ENCODE measurements around the gene CDCA3. TPM values are rescaled to one million over a fixed set of nuclear protein-coding genes. Genes with fewer than 3 reads are reported as not detected.

Gene CDCA3
- total and polyA plus RNA-seq, 4 experiments from 2014 or later = 0.09 to 2.0 (median 0.83) TPM

DNA sequence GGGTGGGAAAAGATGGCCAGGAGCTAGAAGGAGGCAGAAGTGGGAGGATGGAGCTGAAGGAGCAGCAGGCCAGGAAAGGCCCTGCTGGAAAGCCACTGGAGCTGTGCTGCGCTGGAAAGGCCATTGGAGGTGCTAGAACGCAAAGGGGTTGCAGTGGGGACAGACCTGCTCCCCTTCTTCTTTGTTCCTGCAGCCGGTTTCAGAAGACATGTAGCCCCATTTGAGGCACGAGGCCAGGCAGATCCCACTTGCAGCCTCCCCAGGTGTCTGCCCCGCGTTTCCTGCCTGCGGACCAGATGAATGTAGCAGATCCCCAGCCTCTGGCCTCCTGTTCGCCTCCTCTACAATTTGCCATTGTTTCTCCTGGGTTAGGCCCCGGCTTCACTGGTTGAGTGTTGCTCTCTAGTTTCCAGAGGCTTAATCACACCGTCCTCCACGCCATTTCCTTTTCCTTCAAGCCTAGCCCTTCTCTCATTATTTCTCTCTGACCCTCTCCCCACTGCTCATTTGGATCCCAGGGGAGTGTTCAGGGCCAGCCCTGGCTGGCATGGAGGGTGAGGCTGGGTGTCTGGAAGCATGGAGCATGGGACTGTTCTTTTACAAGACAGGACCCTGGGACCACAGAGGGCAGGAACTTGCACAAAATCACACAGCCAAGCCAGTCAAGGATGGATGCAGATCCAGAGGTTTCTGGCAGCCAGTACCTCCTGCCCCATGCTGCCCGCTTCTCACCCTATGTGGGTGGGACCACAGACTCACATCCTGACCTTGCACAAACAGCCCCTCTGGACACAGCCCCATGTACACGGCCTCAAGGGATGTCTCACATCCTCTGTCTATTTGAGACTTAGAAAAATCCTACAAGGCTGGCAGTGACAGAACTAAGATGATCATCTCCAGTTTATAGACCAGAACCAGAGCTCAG is 31.7 kb downstream of the CDCA3 start:
- no peak overlapping the region for H3K4me3 Mint-ChIP-seq
- DNase-seq = no peak
- peaks cover 40 to 50% of the 10 kb centered on the region in 2 donors for H3K36me3 Mint-ChIP-seq
- ChIA-PET POLR2A (ENCODE audit: partially characterized antibody) (no interaction called here), CTCF (ENCODE audit: partially characterized antibody) (interaction anchor here (1.0 to 18.9 kb wide), 5 partner anchors 9 to 86 kb away, joined by 3 to 303 read pairs (median 5); partner anchors contain the start of genes CD4 and LAG3)
- no peaks in the 10 kb centered on the region for H3K9me3 Mint-ChIP-seq
- Histone ChIP-seq H3K27ac (ENCODE audit: low read depth, low read length) (no peak overlapping the region), H3K27me3 (ENCODE audit: insufficient read depth, low read length) (no peaks in the 10 kb centered on the region), H3K9me3 (ENCODE audit: control insufficient read depth in 1 of 2, low read length in 2 of 2) (no peaks in the 10 kb centered on the region), H3K4me3 (ENCODE audit: low read length in 2 of 2) (no peak overlapping the region), H3K36me3 (ENCODE audit: insufficient read depth, low read length) (peaks cover 56% of the 10 kb centered on the region), H3K4me1 (ENCODE audit: insufficient read depth, low read length) (peaks cover 13% of the 10 kb centered on the region)
- H3K27ac Mint-ChIP-seq = peak overlapping the region in 2 of 7 donors; percentile 5 to 29
- no peaks in the 10 kb centered on the region for H3K27me3 Mint-ChIP-seq
- intact Hi-C loops (cut with micrococcal nuclease) = loop anchor here (10.0 kb wide), 1 partner anchor 255 kb away; the partner anchor contains the start of gene NOP2
- peaks cover 13 to 27% (median 16%) of the 10 kb centered on the region in 4 donors for H3K4me1 Mint-ChIP-seq

DNA sequence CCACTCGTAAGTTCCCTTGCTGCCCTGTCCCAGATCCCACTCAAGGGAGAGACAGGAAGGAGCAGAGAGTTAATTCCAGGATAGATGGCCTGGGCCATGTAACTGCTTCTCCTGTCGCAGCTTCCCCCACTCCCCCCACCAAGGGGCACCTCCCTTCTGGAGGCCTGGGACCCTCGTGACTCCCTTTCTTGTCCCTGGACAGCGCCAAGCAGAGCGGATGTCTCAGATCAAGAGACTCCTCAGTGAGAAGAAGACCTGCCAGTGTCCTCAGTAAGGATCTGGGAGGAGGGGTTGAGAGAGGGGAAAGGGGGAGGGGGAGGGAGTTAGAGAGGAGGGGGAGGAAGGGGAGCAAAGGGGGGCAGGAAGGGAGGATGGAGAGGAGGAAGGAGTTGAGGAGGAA is 32.4 kb downstream of the CDCA3 start:
- intact Hi-C loops (cut with micrococcal nuclease) = no loop called here
- no peak for DNase-seq
- no peaks in the 10 kb centered on the region for H3K9me3 Mint-ChIP-seq
- peaks cover 13 to 27% (median 16%) of the 10 kb centered on the region in 4 donors for H3K4me1 Mint-ChIP-seq
- Histone ChIP-seq H3K36me3 (ENCODE audit: insufficient read depth, low read length) (peaks cover 60% of the 10 kb centered on the region), H3K4me3 (ENCODE audit: low read length in 2 of 2) (no peak overlapping the region), H3K27ac (ENCODE audit: low read depth, low read length) (no peak overlapping the region), H3K27me3 (ENCODE audit: insufficient read depth, low read length) (no peaks in the 10 kb centered on the region), H3K4me1 (ENCODE audit: insufficient read depth, low read length) (peaks cover 13% of the 10 kb centered on the region), H3K9me3 (ENCODE audit: control insufficient read depth in 1 of 2, low read length in 2 of 2) (no peaks in the 10 kb centered on the region)
- H3K36me3 Mint-ChIP-seq = peaks cover 47 to 57% of the 10 kb centered on the region in 2 donors
- peak overlapping the region in 1 of 7 donors; percentile 66 for H3K27ac Mint-ChIP-seq
- ChIA-PET POLR2A (ENCODE audit: partially characterized antibody) (no interaction called here), CTCF (ENCODE audit: partially characterized antibody) (interaction anchor here (1.0 to 18.9 kb wide), 4 partner anchors 8 to 36 kb away, joined by 3 to 303 read pairs (median 4); partner anchors contain the start of genes CD4 and LAG3)
- no peaks in the 10 kb centered on the region for H3K27me3 Mint-ChIP-seq
- H3K4me3 Mint-ChIP-seq = no peak overlapping the region

GRCh38 chr12:6818222-6818621 is 32.9 kb downstream of the CDCA3 start:
- H3K4me1 Mint-ChIP-seq = peaks cover 13 to 26% (median 16%) of the 10 kb centered on the region in 4 donors
- Histone ChIP-seq H3K4me1 (ENCODE audit: insufficient read depth, low read length) (peaks cover 13% of the 10 kb centered on the region), H3K9me3 (ENCODE audit: control insufficient read depth in 1 of 2, low read length in 2 of 2) (no peaks in the 10 kb centered on the region), H3K27me3 (ENCODE audit: insufficient read depth, low read length) (no peaks in the 10 kb centered on the region), H3K4me3 (ENCODE audit: low read length in 2 of 2) (no peak overlapping the region), H3K36me3 (ENCODE audit: insufficient read depth, low read length) (peaks cover 60% of the 10 kb centered on the region), H3K27ac (ENCODE audit: low read depth, low read length) (no peak overlapping the region)
- intact Hi-C loops (cut with micrococcal nuclease) = no loop called here
- ChIA-PET POLR2A (ENCODE audit: partially characterized antibody) (no interaction called here), CTCF (ENCODE audit: partially characterized antibody) (interaction anchor here (1.0 kb wide), 2 partner anchors 16 to 18 kb away, joined by 4 to 5 read pairs; no protein-coding TSS in a partner anchor)
- peaks cover 51 to 61% of the 10 kb centered on the region in 2 donors for H3K36me3 Mint-ChIP-seq
- DNase-seq = no peak
- H3K9me3 Mint-ChIP-seq = no peaks in the 10 kb centered on the region
- H3K27me3 Mint-ChIP-seq = no peaks in the 10 kb centered on the region
- H3K27ac Mint-ChIP-seq = peak overlapping the region in 2 of 7 donors; percentile 1 to 13
- H3K4me3 Mint-ChIP-seq = no peak overlapping the region

DNA sequence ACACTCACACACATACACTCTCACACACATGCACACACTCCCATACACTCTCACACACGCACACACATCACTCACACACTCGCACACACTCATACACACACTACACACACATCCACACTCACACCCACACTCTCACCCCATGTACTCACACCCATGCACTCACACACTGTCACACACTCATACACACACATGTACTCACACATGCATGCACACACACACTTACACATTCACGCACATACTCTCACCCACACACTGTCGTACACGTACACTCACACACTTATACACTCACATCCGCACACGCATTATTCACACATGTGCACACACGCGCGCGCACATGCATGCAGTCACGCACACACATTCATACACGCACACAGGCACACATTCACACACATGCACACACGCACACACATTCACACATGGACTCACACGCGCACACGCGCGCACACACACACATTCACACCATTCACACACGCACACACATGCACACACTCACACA is 33.4 kb downstream of the CDCA3 start:
- no peaks in the 10 kb centered on the region for H3K9me3 ChIP-seq (ENCODE audit: control insufficient read depth in 1 of 2, low read length in 2 of 2)
- Mint-ChIP-seq H3K9me3 (no peaks in the 10 kb centered on the region), H3K27ac (peak overlapping the region in 5 of 7 donors; percentile 1 to 53 (median 7)), H3K27me3 (no peaks in the 10 kb centered on the region), H3K4me3 (peak overlapping the region in 1 of 8 donors; percentile 17), H3K4me1 (peaks cover 13 to 21% (median 16%) of the 10 kb centered on the region in 4 donors), H3K36me3 (peaks cover 51 to 61% of the 10 kb centered on the region in 2 donors)
- H3K4me1 ChIP-seq (ENCODE audit: insufficient read depth, low read length) = peaks cover 13% of the 10 kb centered on the region
- POLR2A ChIA-PET (ENCODE audit: partially characterized antibody) = no interaction called here
- no peak overlapping the region for H3K4me3 ChIP-seq (ENCODE audit: low read length in 2 of 2)
- no peaks in the 10 kb centered on the region for H3K27me3 ChIP-seq (ENCODE audit: insufficient read depth, low read length)
- intact Hi-C loops (cut with micrococcal nuclease) = no loop called here
- H3K27ac ChIP-seq (ENCODE audit: low read depth, low read length) = no peak overlapping the region
- DNase-seq = no peak
- H3K36me3 ChIP-seq (ENCODE audit: insufficient read depth, low read length) = peaks cover 60% of the 10 kb centered on the region
- CTCF ChIA-PET (ENCODE audit: partially characterized antibody) = interaction anchor here (1.0 kb wide), 1 partner anchor 19 kb away, joined by 5 read pairs; no protein-coding TSS in a partner anchor

DNA sequence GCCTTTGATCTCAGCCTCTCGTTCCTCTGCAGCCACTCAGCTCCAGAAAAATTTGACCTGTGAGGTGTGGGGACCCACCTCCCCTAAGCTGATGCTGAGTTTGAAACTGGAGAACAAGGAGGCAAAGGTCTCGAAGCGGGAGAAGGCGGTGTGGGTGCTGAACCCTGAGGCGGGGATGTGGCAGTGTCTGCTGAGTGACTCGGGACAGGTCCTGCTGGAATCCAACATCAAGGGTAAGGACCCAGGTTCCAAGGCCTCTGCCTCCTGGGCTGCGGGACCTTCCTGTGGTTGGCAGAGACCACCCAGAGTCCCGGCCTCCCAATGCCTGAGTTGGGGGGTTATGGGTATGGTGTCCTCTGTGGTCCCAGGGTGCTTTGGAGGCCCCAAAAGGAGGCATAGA is 34.0 kb downstream of the CDCA3 start:
- H3K36me3 Mint-ChIP-seq = peaks cover 51 to 61% of the 10 kb centered on the region in 2 donors
- no peaks in the 10 kb centered on the region for H3K27me3 ChIP-seq (ENCODE audit: insufficient read depth, low read length)
- peaks cover 13% of the 10 kb centered on the region for H3K4me1 ChIP-seq (ENCODE audit: insufficient read depth, low read length)
- H3K4me3 Mint-ChIP-seq = no peak overlapping the region
- H3K27ac ChIP-seq (ENCODE audit: low read depth, low read length) = no peak overlapping the region
- H3K9me3 Mint-ChIP-seq = no peaks in the 10 kb centered on the region
- no peak overlapping the region for H3K27ac Mint-ChIP-seq
- CTCF ChIA-PET (ENCODE audit: partially characterized antibody) = interaction anchor here (1.4 to 1.5 kb wide), 2 partner anchors 9 to 64 kb away, joined by 5 to 7 read pairs; partner anchors contain the start of gene MLF2
- DNase-seq = no peak
- H3K4me1 Mint-ChIP-seq = peaks cover 13 to 17% (median 15%) of the 10 kb centered on the region in 4 donors
- no peaks in the 10 kb centered on the region for H3K9me3 ChIP-seq (ENCODE audit: control insufficient read depth in 1 of 2, low read length in 2 of 2)
- H3K4me3 ChIP-seq (ENCODE audit: low read length in 2 of 2) = no peak overlapping the region
- intact Hi-C loops (cut with micrococcal nuclease) = no loop called here
- peaks cover 60% of the 10 kb centered on the region for H3K36me3 ChIP-seq (ENCODE audit: insufficient read depth, low read length)
- POLR2A ChIA-PET (ENCODE audit: partially characterized antibody) = interaction anchor here (1.2 kb wide), 1 partner anchor 24 kb away, joined by 3 read pairs; no protein-coding TSS in a partner anchor
- no peaks in the 10 kb centered on the region for H3K27me3 Mint-ChIP-seq

DNA sequence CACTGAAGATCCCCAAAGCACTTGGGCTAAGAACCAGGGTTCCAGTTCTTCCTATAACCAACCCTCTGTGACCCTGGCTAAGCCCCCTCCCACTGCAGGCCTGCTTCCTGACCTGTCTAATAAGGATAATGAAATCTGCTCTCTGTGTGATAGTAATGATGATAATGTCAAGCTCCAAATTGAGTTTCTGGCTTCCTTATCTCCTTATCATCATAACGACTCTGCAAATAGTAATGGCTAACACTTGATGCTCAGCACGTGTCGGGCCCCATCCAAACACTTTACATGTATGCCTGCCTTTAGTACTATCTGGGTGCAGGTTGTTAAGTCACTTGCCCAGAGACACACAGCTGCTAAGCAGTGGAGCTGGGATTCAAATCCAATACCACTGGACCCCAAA is 34.5 kb downstream of the CDCA3 start:
- H3K36me3 ChIP-seq (ENCODE audit: insufficient read depth, low read length) = peaks cover 60% of the 10 kb centered on the region
- no peaks in the 10 kb centered on the region for H3K27me3 Mint-ChIP-seq
- ChIA-PET CTCF (ENCODE audit: partially characterized antibody) (interaction anchor here (1.4 to 1.5 kb wide), 2 partner anchors 9 to 63 kb away, joined by 5 to 7 read pairs; partner anchors contain the start of gene MLF2), POLR2A (ENCODE audit: partially characterized antibody) (interaction anchor here (1.2 kb wide), 1 partner anchor 23 kb away, joined by 3 read pairs; no protein-coding TSS in a partner anchor)
- peaks cover 13% of the 10 kb centered on the region for H3K4me1 ChIP-seq (ENCODE audit: insufficient read depth, low read length)
- H3K4me3 Mint-ChIP-seq = no peak overlapping the region
- intact Hi-C loops (cut with micrococcal nuclease) = no loop called here
- no peak overlapping the region for H3K4me3 ChIP-seq (ENCODE audit: low read length in 2 of 2)
- no peaks in the 10 kb centered on the region for H3K9me3 Mint-ChIP-seq
- no peaks in the 10 kb centered on the region for H3K9me3 ChIP-seq (ENCODE audit: control insufficient read depth in 1 of 2, low read length in 2 of 2)
- peaks cover 51 to 61% of the 10 kb centered on the region in 2 donors for H3K36me3 Mint-ChIP-seq
- peak overlapping the region in 1 of 7 donors; percentile 19 for H3K27ac Mint-ChIP-seq
- H3K27me3 ChIP-seq (ENCODE audit: insufficient read depth, low read length) = no peaks in the 10 kb centered on the region
- DNase-seq = no peak
- no peak overlapping the region for H3K27ac ChIP-seq (ENCODE audit: low read depth, low read length)
- peaks cover 12 to 15% (median 14%) of the 10 kb centered on the region in 4 donors for H3K4me1 Mint-ChIP-seq

Measured in CD4-positive, alpha-beta memory T cell (primary cell).